ENCODE measurements around the gene SRGAP1. TPM values are rescaled to one million over a fixed set of nuclear protein-coding genes. Genes with fewer than 3 reads are reported as not detected.

The SRGAP1 gene
- polyA plus RNA-seq, 1 experiment, result 24.9 TPM

- no peaks in the 10 kb centered on the region for H3K27me3 ChIP-seq (ENCODE audit: control insufficient read depth, insufficient read depth, low read length)
- TF ChIP-seq CTCF (IDR thresholded peaks at IDR 0.05; ENCODE audit: low read depth, low read length), result no peak
- CTCF ChIA-PET, result interaction anchor here (1.0 kb wide), 1 partner anchor 249 kb away, joined by 3 read pairs; the partner anchor contains the start of gene SRGAP1
- no peak overlapping the region for H3K27ac ChIP-seq (ENCODE audit: low read depth, low read length)
- DNase-seq (ENCODE audit: low read depth, low spot score), result no peak
- POLR2A ChIA-PET, result no interaction called here
- no peaks in the 10 kb centered on the region for H3K9me3 ChIP-seq (ENCODE audit: control insufficient read depth, insufficient read depth, low read length)
- H3K4me3 ChIP-seq (ENCODE audit: low read depth, low read length), result no peak overlapping the region
These were observed 248.2 kb downstream of the SRGAP1 start for GRCh38 chr12:64092507-64093196.

- no peak overlapping the region for H3K4me3 ChIP-seq (ENCODE audit: low read depth, low read length)
- H3K27me3 ChIP-seq (ENCODE audit: control insufficient read depth, insufficient read depth, low read length), result no peaks in the 10 kb centered on the region
- ChIA-PET POLR2A (no interaction called here), CTCF (no interaction called here)
- no peak for TF ChIP-seq CTCF (IDR thresholded peaks at IDR 0.05; ENCODE audit: low read depth, low read length)
- no peak overlapping the region for H3K27ac ChIP-seq (ENCODE audit: low read depth, low read length)
- H3K9me3 ChIP-seq (ENCODE audit: control insufficient read depth, insufficient read depth, low read length), result no peaks in the 10 kb centered on the region
- DNase-seq (ENCODE audit: low read depth, low spot score), result no peak
These were observed 249.2 kb downstream of the SRGAP1 start for GRCh38 chr12:64093689-64094088.

GRCh38 chr12:64097366-64098105 is 253.0 kb downstream of the SRGAP1 start:
- Histone ChIP-seq H3K4me3 (ENCODE audit: low read depth, low read length) (no peak overlapping the region), H3K27ac (ENCODE audit: low read depth, low read length) (no peak overlapping the region), H3K9me3 (ENCODE audit: control insufficient read depth, insufficient read depth, low read length) (no peaks in the 10 kb centered on the region), H3K27me3 (ENCODE audit: control insufficient read depth, insufficient read depth, low read length) (no peaks in the 10 kb centered on the region)
- ChIA-PET CTCF (interaction anchor here (1.3 to 2.5 kb wide), 3 partner anchors 10 to 159 kb away, joined by 4 to 8 read pairs (median 8); no protein-coding TSS in a partner anchor), POLR2A (interaction anchor here (0.7 kb wide), 1 partner anchor 12 kb away, joined by 3 read pairs; no protein-coding TSS in a partner anchor)
- TF ChIP-seq CTCF (IDR thresholded peaks at IDR 0.05; ENCODE audit: low read depth, low read length), result no peak
- DNase-seq (ENCODE audit: low read depth, low spot score), result no peak

- H3K27ac ChIP-seq (ENCODE audit: low read depth, low read length), result peak overlapping the region; percentile 77
- no peak for TF ChIP-seq CTCF (IDR thresholded peaks at IDR 0.05; ENCODE audit: low read depth, low read length)
- no peaks in the 10 kb centered on the region for H3K9me3 ChIP-seq (ENCODE audit: control insufficient read depth, insufficient read depth, low read length)
- DNase-seq (ENCODE audit: low read depth, low spot score), result no peak
- H3K4me3 ChIP-seq (ENCODE audit: low read depth, low read length), result no peak overlapping the region
- ChIA-PET CTCF (interaction anchor here (0.7 to 2.5 kb wide), 3 partner anchors 12 to 158 kb away, joined by 3 to 8 read pairs (median 4); no protein-coding TSS in a partner anchor), POLR2A (interaction anchor here (0.6 to 1.2 kb wide), 4 partner anchors 10 to 56 kb away, joined by 3 to 4 read pairs (median 3); no protein-coding TSS in a partner anchor)
- H3K27me3 ChIP-seq (ENCODE audit: control insufficient read depth, insufficient read depth, low read length), result no peaks in the 10 kb centered on the region
These were observed 254.3 kb downstream of the SRGAP1 start for GRCh38 chr12:64098709-64099354.

All from AG04450 (cell line).